H9 (cell line): ENCODE data around the gene SLC34A2. TPM values are rescaled to one million over a fixed set of nuclear protein-coding genes. Genes with fewer than 3 reads are reported as not detected.
A peak's percentile ranks its signal among the peaks of the same experiment; 100 is the strongest.

Source experiments
- DNase-seq: peaks from one replicate; pipeline ENCODE4 v3.0.0-alpha.2; 2017
- H2AFZ ChIP-seq: one replicate; pipeline ENCODE4 v1.6.1; 2013; ENCODE audit warnings: mild to moderate bottlenecking, low read length, control low read depth, moderate library complexity
- H2AK5ac ChIP-seq: 2 replicates; pipeline ENCODE4 v1.6.1; 2013; ENCODE audit warnings: low read length, control low read depth, mixed read lengths; ENCODE audit not compliant: insufficient read length
- H2BK120ac ChIP-seq: one replicate; pipeline ENCODE4 v1.6.1; 2013; ENCODE audit warnings: low read depth, mild to moderate bottlenecking, low read length, control low read depth, inconsistent platforms; ENCODE audit not compliant: poor library complexity, severe bottlenecking
- H2BK12ac ChIP-seq: 2 replicates; pipeline ENCODE4 v1.6.1; 2013; ENCODE audit warnings: low read length, control low read depth, mixed read lengths, low read depth; ENCODE audit not compliant: insufficient read length
- H2BK15ac ChIP-seq: 2 replicates; pipeline ENCODE4 v1.6.1; 2013; ENCODE audit warnings: low read depth, low read length, control low read depth
- H2BK20ac ChIP-seq: one replicate; pipeline ENCODE4 v1.6.1; 2013; ENCODE audit warnings: low read depth, mild to moderate bottlenecking, low read length, control low read depth, inconsistent platforms; ENCODE audit not compliant: poor library complexity, severe bottlenecking
- H2BK5ac ChIP-seq: 2 replicates; pipeline ENCODE4 v1.6.1; 2013; ENCODE audit warnings: low read length, control low read depth, mixed read lengths; ENCODE audit not compliant: insufficient read length
- H3K14ac ChIP-seq: 2 replicates; pipeline ENCODE4 v1.6.1; 2013; ENCODE audit warnings: low read length, control low read depth; ENCODE audit not compliant: insufficient read depth
- H3K18ac ChIP-seq: 2 replicates; pipeline ENCODE4 v1.6.1; 2013; ENCODE audit warnings: low read depth, mild to moderate bottlenecking, mixed read lengths, low read length, control low read depth; ENCODE audit not compliant: insufficient read length
- H3K23ac ChIP-seq: 2 replicates; pipeline ENCODE4 v1.6.1; 2013; ENCODE audit warnings: low read length, control low read depth, mixed read lengths, low read depth; ENCODE audit not compliant: insufficient read length
- H3K23me2 ChIP-seq: 2 replicates; pipeline ENCODE4 v1.6.1; 2013; ENCODE audit warnings: low read depth, mild to moderate bottlenecking, mixed read lengths, low read length, control low read depth; ENCODE audit not compliant: insufficient read length, poor library complexity, severe bottlenecking
- H3K27ac ChIP-seq: 2 replicates; pipeline ENCODE4 v1.5.1; 2013; ENCODE audit warnings: low read length, control low read depth, mixed read lengths, low read depth; ENCODE audit not compliant: insufficient read length
- H3K27me3 ChIP-seq: 2 replicates; pipeline ENCODE4 v1.6.1; 2013; ENCODE audit warnings: low read length, control low read depth, inconsistent platforms; ENCODE audit not compliant: insufficient read depth
- H3K4ac ChIP-seq: 2 replicates; pipeline ENCODE4 v1.6.1; 2013; ENCODE audit warnings: low read depth, mild to moderate bottlenecking, control low read depth, inconsistent platforms, low read length, moderate library complexity
- H3K4me1 ChIP-seq: 2 replicates; pipeline ENCODE4 v1.6.1; 2013; ENCODE audit warnings: low read length, control low read depth, inconsistent platforms; ENCODE audit not compliant: insufficient read depth
- H3K4me2 ChIP-seq: 2 replicates; pipeline ENCODE4 v1.6.1; 2013; ENCODE audit warnings: low read length, control low read depth, mixed read lengths; ENCODE audit not compliant: insufficient read length, insufficient read depth
- H3K56ac ChIP-seq: 2 replicates; pipeline ENCODE4 v1.6.1; 2013; ENCODE audit warnings: low read depth, mild to moderate bottlenecking, mixed read lengths, low read length, control low read depth; ENCODE audit not compliant: insufficient read length
- H3K79me1 ChIP-seq: 2 replicates; pipeline ENCODE4 v1.6.1; 2013; ENCODE audit warnings: low read depth, mild to moderate bottlenecking, moderate library complexity, low read length, control low read depth, inconsistent platforms; ENCODE audit not compliant: insufficient read depth, poor library complexity, severe bottlenecking
- H3K79me2 ChIP-seq: 2 replicates; pipeline ENCODE4 v1.6.1; 2013; ENCODE audit warnings: low read length, control low read depth, inconsistent platforms; ENCODE audit not compliant: insufficient read depth
- H3K9ac ChIP-seq: 2 replicates; pipeline ENCODE4 v1.6.1; 2013; ENCODE audit warnings: low read length, control low read depth, mixed read lengths; ENCODE audit not compliant: insufficient read length; ENCODE audit errors: extremely low read depth
- H3K9me3 ChIP-seq: one replicate; pipeline ENCODE4 v1.6.1; 2013; ENCODE audit warnings: low read depth, low read length, inconsistent platforms; ENCODE audit not compliant: control insufficient read depth
- H3T11ph ChIP-seq: one replicate; pipeline ENCODE4 v1.6.1; 2013; ENCODE audit warnings: mild to moderate bottlenecking, low read length, control low read depth, inconsistent platforms
- H4K20me1 ChIP-seq: one replicate; pipeline ENCODE4 v1.6.1; 2013; ENCODE audit not compliant: control insufficient read depth, insufficient read length, insufficient read depth
- H4K5ac ChIP-seq: 2 replicates; pipeline ENCODE4 v1.6.1; 2013; ENCODE audit warnings: low read depth, mild to moderate bottlenecking, mixed read lengths, low read length, control low read depth; ENCODE audit not compliant: insufficient read length
- H4K8ac ChIP-seq: replicated peaks from 2 replicates; pipeline ENCODE4 v1.6.1; 2013; ENCODE audit warnings: low read length, control low read depth, mixed read lengths, low read depth; ENCODE audit not compliant: insufficient read length
- H4K91ac ChIP-seq: 2 replicates; pipeline ENCODE4 v1.6.1; 2013; ENCODE audit warnings: low read depth, mild to moderate bottlenecking, moderate library complexity, mixed read lengths, low read length, control low read depth; ENCODE audit not compliant: insufficient read length
- H3K27ac Mint-ChIP-seq, 3 experiments: 2 replicates in 2 of 3; 3 replicates in 1 of 3; pipeline ENCODE4 v1.8.0; 2020 to 2021; ENCODE audit warnings: mixed read lengths in 3 of 3, mild to moderate bottlenecking in 1 of 3, moderate library complexity in 1 of 3
- H3K27me3 Mint-ChIP-seq: 2 replicates; pipeline ENCODE4 v1.8.0; 2021; ENCODE audit warnings: low read depth, mild to moderate bottlenecking, moderate library complexity, mixed read lengths
- H3K36me3 Mint-ChIP-seq, 3 experiments: 2 replicates in 2 of 3; 3 replicates in 1 of 3; pipeline ENCODE4 v1.8.0; 2020 to 2021; ENCODE audit warnings: low read depth in 3 of 3, mixed read lengths in 3 of 3; ENCODE audit not compliant: insufficient read depth in 1 of 3
- H3K4me1 Mint-ChIP-seq, 2 experiments: 2 replicates each; pipeline ENCODE4 v1.8.0; 2020; ENCODE audit warnings: mixed read lengths in 2 of 2
- H3K4me3 Mint-ChIP-seq, 2 experiments: 2 replicates in 1 of 2; 3 replicates in 1 of 2; pipeline ENCODE4 v1.8.0; 2020 to 2021; ENCODE audit warnings: mild to moderate bottlenecking in 2 of 2, mixed read lengths in 2 of 2, moderate library complexity in 1 of 2
- H3K9me3 Mint-ChIP-seq, 2 experiments: 2 replicates in 1 of 2; 3 replicates in 1 of 2; pipeline ENCODE4 v1.8.0; 2020; ENCODE audit warnings: mild to moderate bottlenecking in 2 of 2, mixed read lengths in 2 of 2, moderate library complexity in 1 of 2
- WGBS: extraction: QIAGEN DNeasy Blood & Tissue Kit; methylation state at CpG from one replicate; pipeline ENCODE4 v1.1.7; 2013; ENCODE audit warnings: missing lambda C conversion rate, low lambda C conversion rate, mixed read lengths; ENCODE audit not compliant: insufficient read length; ENCODE audit errors: extremely low coverage; 5-methylcytosine and 5-hydroxymethylcytosine counted together
- total RNA-seq: library from RNA; stranded (reverse); gene quantifications from 2 replicates; pipeline ENCODE4 v1.2.1, GENCODE V29; 2021
- TF ChIP-seq, protein P1 (sequence below): fragments of 200-600 bp; sonication (generic); conservative IDR thresholded peaks from 3 replicates; pipeline ENCODE4 v1.8.0; 2021; ENCODE audit warnings: antibody characterized with exemption, mild to moderate bottlenecking

SLC34A2 gene
- total RNA-seq, 1 experiment from 2014 or later = 0.57 TPM

DNA sequence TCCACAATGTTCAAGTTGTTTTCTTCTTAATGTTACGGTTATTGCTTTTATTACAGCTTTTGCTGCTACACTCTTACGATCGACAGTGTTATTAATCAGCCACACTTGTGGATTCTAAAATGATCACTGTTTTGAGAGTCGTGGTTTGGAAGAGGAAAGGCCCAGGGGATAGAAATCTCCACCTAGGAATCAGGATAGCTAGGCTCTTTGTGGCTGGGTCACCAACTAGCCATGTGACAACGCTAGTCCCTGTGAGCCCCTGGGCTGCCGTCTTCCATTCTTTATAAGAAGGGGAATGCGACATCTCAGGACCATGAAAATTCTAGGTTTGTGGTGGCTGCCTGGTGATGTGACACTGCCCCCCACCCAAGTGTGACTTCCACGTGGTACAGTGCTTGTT lies 380 bp downstream of the SLC34A2 start:
- no peaks in the 10 kb centered on the region for H4K20me1 ChIP-seq
- Mint-ChIP-seq H3K4me3 (peak overlapping the region; percentile 61 to 76), H3K36me3 (no peaks in the 10 kb centered on the region), H3K4me1 (peaks cover 33 to 43% of the 10 kb centered on the region in 2 experiments), H3K27ac (peak overlapping the region in 1 of 3 experiments; percentile 36; a peak in 1 of 7 replicates), H3K27me3 (peaks cover 53% of the 10 kb centered on the region), H3K9me3 (no peaks in the 10 kb centered on the region)
- H4K5ac ChIP-seq = no peak overlapping the region
- no peak for DNase-seq
- no peak overlapping the region for H3K9ac ChIP-seq
- H3K14ac ChIP-seq = no peak overlapping the region
- peak overlapping the region; percentile 41 for H3K4me2 ChIP-seq
- no peak overlapping the region for H3K4ac ChIP-seq
- no peak overlapping the region for H2BK20ac ChIP-seq
- no peak overlapping the region for H2BK5ac ChIP-seq
- no peak overlapping the region for H3T11ph ChIP-seq
- TF ChIP-seq, protein P1, sequence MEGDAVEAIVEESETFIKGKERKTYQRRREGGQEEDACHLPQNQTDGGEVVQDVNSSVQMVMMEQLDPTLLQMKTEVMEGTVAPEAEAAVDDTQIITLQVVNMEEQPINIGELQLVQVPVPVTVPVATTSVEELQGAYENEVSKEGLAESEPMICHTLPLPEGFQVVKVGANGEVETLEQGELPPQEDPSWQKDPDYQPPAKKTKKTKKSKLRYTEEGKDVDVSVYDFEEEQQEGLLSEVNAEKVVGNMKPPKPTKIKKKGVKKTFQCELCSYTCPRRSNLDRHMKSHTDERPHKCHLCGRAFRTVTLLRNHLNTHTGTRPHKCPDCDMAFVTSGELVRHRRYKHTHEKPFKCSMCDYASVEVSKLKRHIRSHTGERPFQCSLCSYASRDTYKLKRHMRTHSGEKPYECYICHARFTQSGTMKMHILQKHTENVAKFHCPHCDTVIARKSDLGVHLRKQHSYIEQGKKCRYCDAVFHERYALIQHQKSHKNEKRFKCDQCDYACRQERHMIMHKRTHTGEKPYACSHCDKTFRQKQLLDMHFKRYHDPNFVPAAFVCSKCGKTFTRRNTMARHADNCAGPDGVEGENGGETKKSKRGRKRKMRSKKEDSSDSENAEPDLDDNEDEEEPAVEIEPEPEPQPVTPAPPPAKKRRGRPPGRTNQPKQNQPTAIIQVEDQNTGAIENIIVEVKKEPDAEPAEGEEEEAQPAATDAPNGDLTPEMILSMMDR = no peak
- H4K91ac ChIP-seq = no peak overlapping the region
- peaks cover 6% of the 10 kb centered on the region for H3K23me2 ChIP-seq
- H3K9me3 ChIP-seq = no peaks in the 10 kb centered on the region
- H3K4me1 ChIP-seq = peaks cover 13% of the 10 kb centered on the region; the same call in 1 of the 2 replicates
- no peak overlapping the region for H3K18ac ChIP-seq
- no peak overlapping the region for H3K56ac ChIP-seq
- no peak overlapping the region for H3K27ac ChIP-seq
- H3K79me1 ChIP-seq = no peaks in the 10 kb centered on the region
- H3K27me3 ChIP-seq = peaks cover 16% of the 10 kb centered on the region; the same call in 1 of the 2 replicates
- no CpG with 5 or more reads among the region's 8 CpGs for WGBS
- no peaks in the 10 kb centered on the region for H3K79me2 ChIP-seq
- H2BK15ac ChIP-seq = no peak overlapping the region
- H2BK120ac ChIP-seq = no peak overlapping the region
- H2AFZ ChIP-seq = no peak overlapping the region
- no peak overlapping the region for H4K8ac ChIP-seq
- no peak overlapping the region for H2BK12ac ChIP-seq
- no peak overlapping the region for H2AK5ac ChIP-seq
- no peak overlapping the region for H3K23ac ChIP-seq
